ENCODE results near the gene ABHD12. TPM values are rescaled to one million over a fixed set of nuclear protein-coding genes. Genes with fewer than 3 reads are reported as not detected.
A peak's percentile ranks its signal among the peaks of the same experiment; 100 is the strongest.
"Not testable (repeated sequence)": the region's sequence is repeated elsewhere in the genome, so short reads cannot be mapped to it uniquely, and the experiment has no call there.

Gene ABHD12
- total RNA-seq (10 to 100 TPM; 12.5 to 22.7 TPM), total RNA-seq (23.4 to 23.5 reads per million in 2 donors)

- peak within 1 kb of the TSS; percentile 92 for H3K4me3 Mint-ChIP-seq
- H3K36me3 Mint-ChIP-seq (ENCODE audit: low read depth), result no peaks in the 10 kb centered on the region
- H3K27ac Mint-ChIP-seq, result peak within 1 kb of the TSS; percentile 79
- ATAC-seq (peak; percentile 95), DNase-seq (peak; percentile 86 to 91 (median 91))
- H3K27me3 Mint-ChIP-seq, result no peaks in the 10 kb centered on the region
- peaks cover 14% of the 10 kb centered on the region for H3K4me1 Mint-ChIP-seq
- no peaks in the 10 kb centered on the region for H3K9me3 ChIP-seq (ENCODE audit: control insufficient read depth, low read length, poor library complexity, severe bottlenecking)
Measured at GRCh38 chr20:25390538-25391528, at the start of gene ABHD12. Gene ABHD12 (minus strand): TSS chr20:25390835. CDS start chr20:25390703, 132 bp downstream.

GRCh38 chr20:25439328-25439727, 48.7 kb upstream of the ABHD12 start:
- H3K9me3 ChIP-seq (ENCODE audit: control insufficient read depth, low read length, poor library complexity, severe bottlenecking), result no peaks in the 10 kb centered on the region
- ATAC-seq (no peak), DNase-seq (no peak)
- H3K4me3 Mint-ChIP-seq, result no peak overlapping the region
- H3K27me3 Mint-ChIP-seq, result no peaks in the 10 kb centered on the region
- peaks cover 2% of the 10 kb centered on the region for H3K36me3 Mint-ChIP-seq (ENCODE audit: low read depth)
- peaks cover 4% of the 10 kb centered on the region for H3K4me1 Mint-ChIP-seq
- no peak overlapping the region for H3K27ac Mint-ChIP-seq

GRCh38 chr20:25437153-25437581, 46.5 kb upstream of the ABHD12 start:
- ATAC-seq, result no peak
- Mint-ChIP-seq H3K4me3 (no peak overlapping the region), H3K27me3 (no peaks in the 10 kb centered on the region), H3K4me1 (peaks cover 4% of the 10 kb centered on the region), H3K27ac (no peak overlapping the region), H3K36me3 (ENCODE audit: low read depth) (peaks cover 2% of the 10 kb centered on the region)
- no peak for DNase-seq
- H3K9me3 ChIP-seq (ENCODE audit: control insufficient read depth, low read length, poor library complexity, severe bottlenecking), result no peaks in the 10 kb centered on the region

GRCh38 chr20:25424536-25424935, 33.9 kb upstream of the ABHD12 start:
- no peaks in the 10 kb centered on the region for H3K36me3 Mint-ChIP-seq (ENCODE audit: low read depth)
- no peak overlapping the region for H3K27ac Mint-ChIP-seq
- DNase-seq (no peak), ATAC-seq (no peak)
- peaks cover 3% of the 10 kb centered on the region for H3K4me1 Mint-ChIP-seq
- H3K9me3 ChIP-seq (ENCODE audit: control insufficient read depth, low read length, poor library complexity, severe bottlenecking), result no peaks in the 10 kb centered on the region
- H3K4me3 Mint-ChIP-seq, result no peak overlapping the region
- H3K27me3 Mint-ChIP-seq, result no peaks in the 10 kb centered on the region

- ATAC-seq (no peak), DNase-seq (no peak)
- Mint-ChIP-seq H3K27me3 (no peaks in the 10 kb centered on the region), H3K36me3 (ENCODE audit: low read depth) (no peaks in the 10 kb centered on the region), H3K27ac (no peak overlapping the region), H3K4me1 (peaks cover 3% of the 10 kb centered on the region), H3K4me3 (no peak overlapping the region)
- no peaks in the 10 kb centered on the region for H3K9me3 ChIP-seq (ENCODE audit: control insufficient read depth, low read length, poor library complexity, severe bottlenecking)
Measured at GRCh38 chr20:25422032-25422431, 31.4 kb upstream of the ABHD12 start.

- peaks cover 2% of the 10 kb centered on the region for H3K4me1 Mint-ChIP-seq
- H3K27me3 Mint-ChIP-seq, result no peaks in the 10 kb centered on the region
- ATAC-seq (no peak), DNase-seq (no peak)
- no peaks in the 10 kb centered on the region for H3K9me3 ChIP-seq (ENCODE audit: control insufficient read depth, low read length, poor library complexity, severe bottlenecking)
- no peak overlapping the region for H3K27ac Mint-ChIP-seq
- H3K4me3 Mint-ChIP-seq, result no peak overlapping the region
- no peaks in the 10 kb centered on the region for H3K36me3 Mint-ChIP-seq (ENCODE audit: low read depth)
Measured at GRCh38 chr20:25421102-25421501, 30.5 kb upstream of the ABHD12 start.

- no peak overlapping the region for H3K27ac Mint-ChIP-seq
- H3K9me3 ChIP-seq (ENCODE audit: control insufficient read depth, low read length, poor library complexity, severe bottlenecking), result no peaks in the 10 kb centered on the region
- ATAC-seq, result no peak
- H3K36me3 Mint-ChIP-seq (ENCODE audit: low read depth), result no peaks in the 10 kb centered on the region
- DNase-seq, result no peak
- H3K27me3 Mint-ChIP-seq, result no peaks in the 10 kb centered on the region
- H3K4me1 Mint-ChIP-seq, result no peaks in the 10 kb centered on the region
- no peak overlapping the region for H3K4me3 Mint-ChIP-seq
Measured at GRCh38 chr20:25418776-25419175, 28.1 kb upstream of the ABHD12 start.

GRCh38 chr20:25408890-25409289, 18.3 kb upstream of the ABHD12 start:
- no peak for DNase-seq
- peaks cover 5% of the 10 kb centered on the region for H3K9me3 ChIP-seq (ENCODE audit: control insufficient read depth, low read length, poor library complexity, severe bottlenecking)
- peak overlapping the region; percentile 49 for H3K4me3 Mint-ChIP-seq
- H3K27ac Mint-ChIP-seq, result no peak overlapping the region
- no peaks in the 10 kb centered on the region for H3K36me3 Mint-ChIP-seq (ENCODE audit: low read depth)
- ATAC-seq, result no peak
- peaks cover 16% of the 10 kb centered on the region for H3K4me1 Mint-ChIP-seq
- H3K27me3 Mint-ChIP-seq, result no peaks in the 10 kb centered on the region

GRCh38 chr20:25408170-25408547, 17.5 kb upstream of the ABHD12 start:
- H3K27ac Mint-ChIP-seq, result peak overlapping the region; percentile 89
- peaks cover 5% of the 10 kb centered on the region for H3K9me3 ChIP-seq (ENCODE audit: control insufficient read depth, low read length, poor library complexity, severe bottlenecking)

GRCh38 chr20:25407311-25408169, 16.9 kb upstream of the ABHD12 start, which contains the start of gene GINS1:
Gene GINS1 (plus strand): TSS chr20:25407673. CDS start chr20:25407821, 148 bp downstream.
- Mint-ChIP-seq H3K4me3 (peak within 1 kb of the TSS; percentile 94), H3K4me1 (peaks cover 16% of the 10 kb centered on the region), H3K27ac (peak within 1 kb of the TSS; percentile 89), H3K27me3 (no peaks in the 10 kb centered on the region), H3K36me3 (ENCODE audit: low read depth) (no peaks in the 10 kb centered on the region)
- DNase-seq (peak; percentile 57 to 66 (median 59)), ATAC-seq (peak; percentile 94)
- H3K9me3 ChIP-seq (ENCODE audit: control insufficient read depth, low read length, poor library complexity, severe bottlenecking), result peaks cover 5% of the 10 kb centered on the region

More at GRCh38 chr20:25408170-25408547, 17.5 kb upstream of the ABHD12 start:
- Mint-ChIP-seq H3K36me3 (ENCODE audit: low read depth) (no peaks in the 10 kb centered on the region), H3K27me3 (no peaks in the 10 kb centered on the region), H3K4me1 (peaks cover 16% of the 10 kb centered on the region), H3K4me3 (peak overlapping the region; percentile 94)
- ATAC-seq (no peak), DNase-seq (no peak)

GRCh38 chr20:25402583-25402982, 11.9 kb upstream of the ABHD12 start:
- Mint-ChIP-seq H3K27me3 (no peaks in the 10 kb centered on the region), H3K4me3 (no peak overlapping the region), H3K36me3 (ENCODE audit: low read depth) (no peaks in the 10 kb centered on the region), H3K27ac (no peak overlapping the region), H3K4me1 (peaks cover 5% of the 10 kb centered on the region)
- ATAC-seq (no peak), DNase-seq (no peak)
- H3K9me3 ChIP-seq (ENCODE audit: control insufficient read depth, low read length, poor library complexity, severe bottlenecking), result peaks cover 5% of the 10 kb centered on the region

- H3K9me3 ChIP-seq (ENCODE audit: control insufficient read depth, low read length, poor library complexity, severe bottlenecking); H3K4me3 Mint-ChIP-seq; DNase-seq; ATAC-seq; H3K4me1 Mint-ChIP-seq; H3K36me3 Mint-ChIP-seq (ENCODE audit: low read depth); H3K27ac Mint-ChIP-seq: not testable (repeated sequence)
- H3K27me3 Mint-ChIP-seq, result peaks cover 12% of the 10 kb centered on the region
Measured at GRCh38 chr20:25400291-25400732, 9.7 kb upstream of the ABHD12 start.

- peak; percentile 59 for ATAC-seq
- Mint-ChIP-seq H3K27me3 (peaks cover 12% of the 10 kb centered on the region), H3K4me3 (no peak overlapping the region), H3K27ac (no peak overlapping the region), H3K36me3 (ENCODE audit: low read depth) (peaks cover 2% of the 10 kb centered on the region), H3K4me1 (no peaks in the 10 kb centered on the region)
- no peak for DNase-seq
- peaks cover under 1% of the 10 kb centered on the region for H3K9me3 ChIP-seq (ENCODE audit: control insufficient read depth, low read length, poor library complexity, severe bottlenecking)
Measured at GRCh38 chr20:25399037-25399430, 8.4 kb upstream of the ABHD12 start.
